NT2/D1 (cell line): ENCODE data around the gene LARGE2.

Source experiments
- DNase-seq: peaks from one replicate; pipeline ENCODE4 v3.0.0-alpha.2; 2011; ENCODE audit warnings: low read depth, low spot score
- H3K27me3 ChIP-seq: 2 replicates; pipeline ENCODE4 v1.6.0; 2011; ENCODE audit warnings: mild to moderate bottlenecking; ENCODE audit not compliant: insufficient read length, insufficient read depth
- H3K36me3 ChIP-seq: 2 replicates; pipeline ENCODE4 v1.6.1; 2011; ENCODE audit warnings: mild to moderate bottlenecking, low read length, mixed read lengths; ENCODE audit not compliant: insufficient read depth, insufficient read length
- H3K4me1 ChIP-seq: 2 replicates; pipeline ENCODE4 v1.5.1; 2011; ENCODE audit not compliant: insufficient read depth, insufficient read length
- H3K4me3 ChIP-seq: 2 replicates; pipeline ENCODE4 v1.5.1; 2011; ENCODE audit warnings: low read depth; ENCODE audit not compliant: insufficient read length
- H3K9ac ChIP-seq: 2 replicates; pipeline ENCODE4 v1.6.0; 2011; ENCODE audit warnings: low read depth; ENCODE audit not compliant: insufficient read length
- H3K9me3 ChIP-seq: 2 replicates; pipeline ENCODE4 v1.5.1; 2011; ENCODE audit warnings: mild to moderate bottlenecking, low read length; ENCODE audit not compliant: insufficient read depth
- SUZ12 ChIP-seq: IDR thresholded peaks from 2 replicates; pipeline ENCODE4 v1.6.1; 2011; ENCODE audit not compliant: insufficient read length, insufficient read depth; ENCODE audit errors: extremely low read depth
- YY1 ChIP-seq: IDR thresholded peaks from 2 replicates; pipeline ENCODE4 v1.6.1; 2011; ENCODE audit not compliant: insufficient read length, insufficient read depth
- ZNF274 ChIP-seq: IDR thresholded peaks from 2 replicates; pipeline ENCODE4 v1.6.1; 2011; ENCODE audit warnings: mild to moderate bottlenecking, low read depth, low read length

LARGE2 gene

DNA sequence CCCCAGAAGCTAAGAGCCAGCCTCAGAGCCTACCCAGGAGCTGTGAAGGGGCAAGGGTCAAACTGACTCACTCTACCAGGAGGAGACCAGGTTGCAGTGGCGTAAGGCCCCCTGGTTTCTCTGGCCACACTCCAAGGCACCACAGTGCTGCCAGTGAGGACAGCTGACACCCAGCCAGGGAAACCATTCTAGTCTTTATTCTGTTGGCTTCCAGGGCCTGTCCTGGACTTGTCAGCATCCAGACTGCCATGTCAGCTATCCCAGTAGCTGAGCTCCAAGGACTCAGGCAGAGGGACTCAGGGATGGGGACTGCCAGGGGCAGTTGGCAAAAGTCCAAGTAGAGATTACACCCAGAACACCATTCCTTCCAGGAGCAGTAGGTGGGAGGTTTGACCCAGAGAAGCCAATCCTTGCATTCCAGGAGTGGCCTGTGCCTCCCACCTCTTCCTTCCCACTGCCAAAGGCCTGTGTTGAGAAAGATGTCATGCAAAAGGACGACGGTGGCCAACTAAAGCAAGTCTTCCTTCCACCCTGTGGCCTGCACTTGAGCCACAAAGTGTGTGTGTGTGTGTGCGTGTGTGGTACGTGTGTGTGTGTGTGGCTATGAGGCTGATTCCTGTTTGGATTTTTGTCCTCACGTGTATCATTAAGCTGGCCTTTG is 40.6 kb upstream of the LARGE2 start:
- Histone ChIP-seq H3K4me1 (peaks cover 10% of the 10 kb centered on the region), H3K27me3 (peaks cover 20% of the 10 kb centered on the region), H3K36me3 (peaks cover 33% of the 10 kb centered on the region), H3K9ac (no peak overlapping the region), H3K9me3 (no peaks in the 10 kb centered on the region), H3K4me3 (no peak overlapping the region)
- no peak for TF ChIP-seq YY1
- no peak for TF ChIP-seq SUZ12
- no peak for TF ChIP-seq ZNF274
- DNase-seq = no peak

GRCh38 chr11:45884596-45885185 is 37.8 kb upstream of the LARGE2 start:
- no peak for DNase-seq
- TF ChIP-seq YY1 = no peak
- no peak for TF ChIP-seq ZNF274
- no peak for TF ChIP-seq SUZ12
- peaks cover 8% of the 10 kb centered on the region for H3K4me1 ChIP-seq
- H3K4me3 ChIP-seq = peak overlapping the region; percentile 3
- peaks cover 29% of the 10 kb centered on the region for H3K27me3 ChIP-seq
- H3K9me3 ChIP-seq = no peaks in the 10 kb centered on the region
- peaks cover 18% of the 10 kb centered on the region for H3K36me3 ChIP-seq
- H3K9ac ChIP-seq = no peak overlapping the region

- Histone ChIP-seq H3K4me3 (peak within 1 kb of the TSS; percentile 63), H3K4me1 (peaks cover 8% of the 10 kb centered on the region), H3K9ac (peak within 1 kb of the TSS; percentile 78), H3K27me3 (peaks cover 29% of the 10 kb centered on the region), H3K9me3 (no peaks in the 10 kb centered on the region), H3K36me3 (peaks cover 17% of the 10 kb centered on the region)
- no peak for TF ChIP-seq YY1
- no peak for TF ChIP-seq ZNF274
- no peak for TF ChIP-seq SUZ12
- peak; percentile 43 for DNase-seq
These were observed 37.1 kb upstream of the LARGE2 start, which contains the start of gene MAPK8IP1 for GRCh38 chr11:45885274-45885920. MAPK8IP1 (plus strand) TSS chr11:45885651; CDS start chr11:45885821, 170 bp downstream.

DNA sequence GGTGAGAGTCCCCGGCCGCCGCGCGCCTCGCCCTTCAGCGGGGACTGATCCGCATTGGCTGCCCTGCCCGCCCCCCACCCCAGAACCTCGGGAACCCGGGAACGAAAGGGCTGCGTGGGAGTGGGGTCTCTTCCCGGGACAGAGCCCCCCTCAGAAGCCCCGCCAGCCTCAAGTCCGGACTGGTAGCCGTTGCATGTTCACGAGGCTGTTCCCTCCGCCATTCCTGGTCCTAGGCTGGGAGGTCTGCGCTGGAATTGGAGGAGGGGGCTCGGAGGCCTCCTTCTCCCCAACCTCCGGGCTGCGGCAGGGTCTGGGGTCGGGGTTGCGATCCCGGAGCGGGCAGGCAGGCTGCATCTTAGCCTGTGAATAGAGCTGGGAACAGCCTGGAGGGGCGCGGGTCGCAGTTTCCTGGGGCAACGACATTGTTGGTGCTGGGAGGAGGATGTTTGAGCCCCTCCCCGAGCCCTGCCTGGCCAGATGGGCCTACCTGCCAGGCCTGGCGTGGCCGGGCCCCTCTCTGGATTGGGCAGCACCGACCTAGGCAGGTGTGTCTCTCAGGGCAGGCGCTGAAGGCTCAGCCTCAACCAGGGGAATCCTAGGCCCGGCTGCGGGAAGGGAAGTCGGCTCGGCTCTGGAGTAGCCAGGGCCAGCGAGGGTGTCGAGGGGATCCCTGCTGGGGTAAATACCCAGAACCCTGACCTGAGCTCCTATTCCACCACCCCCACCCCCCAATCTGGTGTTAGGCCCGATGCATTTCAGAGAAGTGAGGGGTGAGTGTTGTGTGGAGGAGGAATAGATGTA is 36.3 kb upstream of the LARGE2 start:
- peak overlapping the region; percentile 63 for H3K4me3 ChIP-seq
- peaks cover 29% of the 10 kb centered on the region for H3K27me3 ChIP-seq
- H3K36me3 ChIP-seq = peaks cover 9% of the 10 kb centered on the region
- H3K9ac ChIP-seq = peak overlapping the region; percentile 78
- H3K9me3 ChIP-seq = no peaks in the 10 kb centered on the region
- DNase-seq = no peak
- peaks cover 4% of the 10 kb centered on the region for H3K4me1 ChIP-seq
- no peak for TF ChIP-seq YY1
- TF ChIP-seq SUZ12 = no peak
- TF ChIP-seq ZNF274 = no peak

- no peak overlapping the region for H3K4me3 ChIP-seq
- no peaks in the 10 kb centered on the region for H3K9me3 ChIP-seq
- no peak overlapping the region for H3K9ac ChIP-seq
- peaks cover 4% of the 10 kb centered on the region for H3K4me1 ChIP-seq
- H3K36me3 ChIP-seq = peaks cover 2% of the 10 kb centered on the region
- H3K27me3 ChIP-seq = peaks cover 29% of the 10 kb centered on the region
- TF ChIP-seq ZNF274 (no peak), SUZ12 (no peak), YY1 (no peak)
- DNase-seq = no peak
These were observed 35.5 kb upstream of the LARGE2 start for GRCh38 chr11:45886816-45887520.

GRCh38 chr11:45887587-45887986 is 34.9 kb upstream of the LARGE2 start:
- DNase-seq = no peak
- no peak overlapping the region for H3K4me3 ChIP-seq
- peaks cover 4% of the 10 kb centered on the region for H3K4me1 ChIP-seq
- H3K27me3 ChIP-seq = peaks cover 29% of the 10 kb centered on the region
- no peaks in the 10 kb centered on the region for H3K36me3 ChIP-seq
- TF ChIP-seq SUZ12 = no peak
- TF ChIP-seq ZNF274 = no peak
- no peak for TF ChIP-seq YY1
- no peaks in the 10 kb centered on the region for H3K9me3 ChIP-seq
- H3K9ac ChIP-seq = no peak overlapping the region
